HepG2 (cell line): ENCODE measurements around the gene ZNF771. TPM values are rescaled to one million over a fixed set of nuclear protein-coding genes. Genes with fewer than 3 reads are reported as not detected.

Experiments
- BATF2 ChIP-seq: sonication (generic); formaldehyde crosslinking; IDR thresholded peaks from 2 replicates; pipeline ENCODE4 v1.8.0; 2022; ENCODE audit warnings: mild to moderate bottlenecking, missing genetic modification reagents, moderate library complexity
- FUBP1 ChIP-seq: sonication (generic); formaldehyde crosslinking; IDR thresholded peaks from 2 replicates; pipeline ENCODE4 v1.5.1; 2020; ENCODE audit warnings: missing genetic modification reagents, mild to moderate bottlenecking, borderline replicate concordance
- IRX3 ChIP-seq: sonication (generic); formaldehyde crosslinking; IDR thresholded peaks from 2 replicates; pipeline ENCODE4 v1.8.1; 2023; ENCODE audit warnings: mild to moderate bottlenecking, low read depth, missing genetic modification reagents, borderline replicate concordance
- MEIS2 ChIP-seq: sonication (generic); formaldehyde crosslinking; IDR thresholded peaks from 2 replicates; pipeline ENCODE4 v1.9.0; 2021; ENCODE audit warnings: mild to moderate bottlenecking, missing genetic modification reagents
- NFAT5 ChIP-seq: sonication (generic); formaldehyde crosslinking; IDR thresholded peaks from 2 replicates; pipeline ENCODE4 v1.4.0; 2020; ENCODE audit warnings: missing genetic modification reagents
- NFE2L2 ChIP-seq: fragments of 150-350 bp; IDR thresholded peaks from 2 replicates; pipeline ENCODE4 v1.6.1; 2014; ENCODE audit warnings: low read length
- PCBP2 ChIP-seq: fragments of 200-400 bp; formaldehyde crosslinking; optimal IDR thresholded peaks from 2 replicates; pipeline ENCODE3; 2018; ENCODE audit warnings: low read length, low read depth; ENCODE audit not compliant: poor library complexity, severe bottlenecking
- REST ChIP-seq, 2 experiments: IDR thresholded peaks; 2 replicates each; pipeline ENCODE4 v1.6.1; 2011 to 2012; ENCODE audit warnings: low read length in 2 of 2, borderline replicate concordance in 1 of 2, low read depth in 1 of 2, mild to moderate bottlenecking in 1 of 2, moderate library complexity in 1 of 2
- RORA ChIP-seq: sonication (generic); formaldehyde crosslinking; IDR thresholded peaks from 2 replicates; pipeline ENCODE4 v1.5.0; 2020; ENCODE audit warnings: mild to moderate bottlenecking, missing genetic modification reagents, moderate library complexity
- TBP ChIP-seq: sonication (generic); formaldehyde crosslinking; IDR thresholded peaks from 2 replicates; pipeline ENCODE4 v1.5.0; 2020; ENCODE audit warnings: missing genetic modification reagents
- TOPORS ChIP-seq: sonication (generic); formaldehyde crosslinking; IDR thresholded peaks from 2 replicates; pipeline ENCODE4 v1.8.0; 2023; ENCODE audit warnings: mild to moderate bottlenecking, missing genetic modification reagents
- ZNF513 ChIP-seq: sonication (generic); formaldehyde crosslinking; conservative IDR thresholded peaks from 2 replicates; pipeline ENCODE4 v1.5.0; 2020; ENCODE audit warnings: missing genetic modification reagents
- polyA plus RNA-seq, 8 experiments: library from polyadenylated mRNA; depleted of rRNA in 3 of 8; stranded (reverse) in 7 of 8; unstranded in 1 of 8; fragments of >200 nt; fragmentation: Illumina TruSeq in 4 of 8; extraction: Trizol in 4 of 8; gene quantifications; 2 replicates each; pipeline versions ENCODE4 v1.2.1 to v1.2.3, GENCODE V29; 2011 to 2016; ENCODE audit warnings: low read depth in 4 of 8, missing spikeins in 1 of 8, mixed read lengths in 1 of 8; ENCODE audit not compliant: insufficient read depth in 1 of 8
- total RNA-seq, 5 experiments: library from RNA; depleted of rRNA; stranded (reverse); fragments of >200 nt; fragmentation: Illumina TruSeq; extraction: Trizol; gene quantifications; 2 replicates each; pipeline ENCODE4 v1.2.3, GENCODE V29; 2016; ENCODE audit warnings: low read depth in 1 of 5

The ZNF771 gene
- total and polyA plus RNA-seq, 2 of the 13 experiments (the other 11 are each of a cell fraction or from before 2014, with no cell fraction given) = 5.0 to 11.8 TPM

GRCh38 chr16:30445408-30446202 is 38.2 kb downstream of the ZNF771 start, which contains the start of gene SEPHS2 (continued):
- TF ChIP-seq FUBP1 (no peak), NFAT5 (CRISPR knock-in tag) (0 out of 2 replicates have a peak, but pooled peaks have one; percentile 37), ZNF513 (no peak), PCBP2 (no peak), TBP (no peak), RORA (CRISPR knock-in tag) (0 out of 2 replicates have a peak, but pooled peaks have one; percentile 35), NFE2L2 (no peak), IRX3 (CRISPR knock-in tag) (peak; percentile 63; the same call in 1 of the 2 replicates), TOPORS (CRISPR knock-in tag) (peak; percentile 52; the same call in 1 of the 2 replicates), MEIS2 (CRISPR knock-in tag) (no peak), BATF2 (CRISPR knock-in tag) (no peak), REST (IDR thresholded peaks at IDR 0.05; ENCODE audit: borderline replicate concordance in 1 of 2, low read depth in 1 of 2, low read length in 2 of 2) (peak in 1 of 2 experiments; percentile 20; a peak in 1 of 4 replicates)
